ENCODE data around the gene PCLO.
"Not testable (repeated sequence)": the region's sequence is repeated elsewhere in the genome, so short reads cannot be mapped to it uniquely, and the experiment has no call there.

Gene PCLO

DNA sequence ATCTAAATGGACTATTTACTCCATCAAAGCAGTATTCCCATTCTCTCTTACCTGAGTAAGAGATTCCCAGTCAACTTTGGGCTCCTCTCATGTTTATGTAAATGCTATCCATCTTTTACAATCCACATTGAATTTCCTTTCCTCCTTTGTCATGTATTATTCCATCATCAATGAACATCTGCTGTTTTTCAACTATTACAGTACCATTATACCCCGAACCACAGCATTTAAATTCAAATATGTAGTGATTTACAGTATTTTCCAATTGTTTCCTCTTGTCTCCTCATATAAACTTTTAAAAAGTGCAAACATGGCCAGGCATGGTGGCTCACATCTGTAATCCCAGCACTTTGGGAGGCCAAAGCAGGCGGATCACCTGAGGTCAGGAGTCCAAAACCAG, 20.3 kb downstream of the PCLO start:
- no peak for DNase-seq (ENCODE audit: low read depth in 2 of 2)

DNA sequence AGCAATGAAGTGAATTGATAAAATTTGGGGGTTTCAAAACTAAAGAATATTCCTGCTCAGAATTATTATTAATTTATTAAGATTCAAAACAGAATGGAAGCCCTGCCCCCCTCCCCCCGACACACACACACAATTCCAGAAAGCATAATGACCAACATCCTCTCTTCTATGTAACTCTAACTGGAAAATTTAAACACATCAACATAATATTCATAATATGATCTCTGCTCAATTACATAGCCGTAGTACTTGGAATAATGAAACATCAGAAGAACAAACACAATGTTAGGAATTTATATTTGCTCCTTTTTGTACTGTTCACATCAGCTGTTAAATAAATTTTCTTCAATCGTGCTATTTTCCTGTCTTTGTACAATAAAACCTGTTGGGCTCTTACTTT, 20.8 kb downstream of the PCLO start:
- DNase-seq (ENCODE audit: low read depth in 2 of 2), result no peak

DNA sequence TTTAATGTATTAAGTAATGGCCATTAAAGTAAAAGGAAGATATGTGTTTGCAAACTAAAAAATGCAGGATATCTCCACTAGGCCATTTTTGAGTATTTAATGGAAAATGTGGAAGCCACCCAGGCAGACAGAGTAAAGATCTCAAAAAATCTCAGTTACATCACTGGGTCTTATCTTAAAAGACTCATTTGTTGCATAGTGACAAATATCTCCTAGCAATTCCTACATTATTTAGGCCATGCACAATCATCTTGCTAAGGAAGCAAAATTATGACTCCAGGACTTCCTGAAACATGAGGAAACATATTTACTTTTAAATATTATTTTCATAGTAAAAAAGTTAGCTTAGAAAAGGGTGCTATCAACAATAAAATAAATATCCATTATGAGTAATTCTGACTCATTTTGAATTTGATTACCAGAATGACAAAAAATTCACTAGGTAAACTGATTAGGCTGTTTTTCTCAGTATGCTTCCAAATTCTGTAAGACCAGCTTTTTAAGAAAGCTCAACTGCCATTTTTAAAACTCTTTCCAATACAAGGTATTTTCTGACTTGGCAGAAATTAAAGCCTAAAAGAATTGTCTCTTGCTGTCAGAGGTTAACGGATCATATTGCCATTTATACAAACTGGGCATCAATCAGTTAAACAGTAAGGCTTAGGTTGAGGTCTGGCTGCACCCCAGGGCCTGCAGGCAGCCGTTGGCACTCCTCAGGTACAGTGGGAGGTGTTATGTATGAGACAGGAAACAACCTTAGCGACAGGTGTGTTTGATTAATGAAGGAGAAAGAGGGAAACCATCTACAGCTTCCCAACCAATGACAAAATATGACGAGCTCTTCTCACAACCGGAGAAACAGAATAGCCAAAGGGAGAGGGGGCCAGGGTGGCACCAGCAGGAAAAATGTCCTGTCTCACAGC, 31.8 kb downstream of the PCLO start:
- no peak for DNase-seq (ENCODE audit: low read depth in 2 of 2)

DNA sequence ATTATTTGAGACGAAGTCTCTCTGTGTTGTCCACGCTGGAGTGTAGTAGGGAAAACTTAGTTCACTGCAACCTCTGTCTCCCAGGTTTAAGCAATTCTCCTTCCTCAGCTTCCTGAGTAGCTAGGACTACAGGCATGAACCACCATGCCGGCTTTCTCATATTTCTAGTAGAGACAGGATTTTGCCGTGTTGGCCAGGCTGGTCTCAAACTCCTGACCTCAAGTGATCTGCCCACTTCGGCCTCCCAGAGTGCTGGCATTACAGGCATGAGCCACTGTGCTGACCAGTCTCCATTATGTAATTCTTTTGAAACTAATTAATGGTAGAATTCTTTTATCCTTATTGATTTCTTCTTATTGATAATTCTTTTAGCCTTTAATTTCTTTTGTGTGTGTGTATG, 32.5 kb downstream of the PCLO start:
- DNase-seq (ENCODE audit: low read depth in 2 of 2), result no peak

DNA sequence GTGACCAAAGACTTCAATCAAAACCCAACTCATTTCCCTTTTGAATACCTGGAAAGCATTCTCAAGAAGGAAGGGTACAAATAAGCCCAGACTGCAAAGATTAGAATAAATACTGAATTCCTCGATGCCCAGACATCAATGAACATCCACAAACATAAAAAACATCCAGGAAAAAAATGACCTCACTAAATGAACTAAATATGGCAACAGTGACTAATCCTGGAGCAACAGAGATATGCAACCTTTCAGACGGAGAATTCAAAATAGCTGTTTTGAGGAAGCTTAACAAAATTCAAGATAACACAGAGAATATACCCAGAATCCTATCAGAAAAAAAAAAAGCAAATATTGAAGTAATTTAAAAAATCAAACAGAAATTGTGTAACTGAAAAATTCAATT, 43.2 kb downstream of the PCLO start:
- DNase-seq (ENCODE audit: low read depth in 2 of 2), result no peak

DNA sequence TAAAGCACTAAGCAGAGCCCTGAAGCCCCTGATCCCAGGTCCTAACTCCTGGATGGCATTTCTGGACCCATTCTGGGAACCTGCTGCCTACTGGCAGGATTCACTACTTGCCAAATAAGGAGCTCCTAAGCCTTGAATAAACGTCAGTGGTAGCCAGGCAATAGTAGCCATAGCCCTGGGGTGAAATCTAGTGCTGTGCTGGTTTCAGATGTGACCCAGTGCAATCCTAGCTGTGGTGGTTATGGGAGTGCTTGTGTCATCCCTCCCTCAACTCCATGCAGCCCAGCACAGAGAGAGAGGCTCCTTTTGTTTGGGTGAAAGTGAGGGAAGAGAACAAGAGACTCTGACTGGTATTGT, 43.7 kb downstream of the PCLO start:
- DNase-seq (ENCODE audit: low read depth in 2 of 2), result no peak

DNA sequence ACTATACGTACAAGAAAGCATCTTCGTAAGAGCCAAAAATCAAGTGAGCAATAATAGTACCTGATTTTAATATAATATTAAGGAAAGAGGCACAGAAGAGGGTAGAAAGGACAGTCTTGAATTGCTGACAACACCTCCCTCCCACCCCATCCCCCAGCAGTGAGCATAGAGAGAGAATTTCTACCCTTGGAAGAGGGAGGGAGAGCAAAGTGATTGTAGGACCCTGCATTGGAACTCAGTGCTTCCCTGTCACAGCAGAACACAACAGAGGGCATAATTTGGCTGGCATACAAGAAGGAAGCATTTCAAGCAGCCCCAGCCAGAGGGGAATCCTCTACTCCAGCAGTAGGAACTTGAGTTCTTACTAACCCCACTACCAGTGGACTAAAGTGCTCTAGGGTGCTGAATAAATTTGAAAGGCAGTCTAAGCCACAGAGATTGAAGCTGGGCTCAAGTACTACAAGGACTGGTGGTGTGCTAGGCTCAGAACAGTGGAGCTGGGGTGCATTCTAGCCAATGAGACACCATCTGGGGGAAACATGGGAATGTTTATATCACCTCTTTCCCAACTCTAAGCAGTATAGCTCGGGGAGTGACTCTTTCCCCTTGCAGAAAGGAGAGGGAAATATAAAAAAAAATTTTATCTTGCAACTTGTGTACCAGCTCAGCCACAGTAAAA, 44.2 kb downstream of the PCLO start:
- no peak for DNase-seq (ENCODE audit: low read depth in 2 of 2)

DNA sequence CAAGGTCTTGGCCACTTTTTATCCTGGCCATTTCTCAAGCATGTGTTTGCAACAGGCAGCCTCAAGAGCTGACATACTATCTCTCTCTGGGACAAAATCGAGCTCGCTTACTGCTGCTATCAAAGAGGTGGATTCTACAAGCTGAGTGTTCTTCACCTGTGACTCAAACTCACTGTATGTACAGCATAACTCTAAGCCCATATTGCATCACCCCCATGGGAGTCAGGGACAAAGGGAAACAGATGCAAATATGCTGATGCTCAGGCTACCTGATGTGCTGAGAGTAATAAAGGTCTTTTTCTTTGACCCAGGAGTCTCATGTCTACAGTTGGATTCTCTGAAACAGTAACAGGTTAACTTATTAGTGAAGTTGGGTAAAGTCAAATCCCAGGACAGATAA, 45.2 kb downstream of the PCLO start:
- DNase-seq (ENCODE audit: low read depth in 2 of 2), result no peak

DNA sequence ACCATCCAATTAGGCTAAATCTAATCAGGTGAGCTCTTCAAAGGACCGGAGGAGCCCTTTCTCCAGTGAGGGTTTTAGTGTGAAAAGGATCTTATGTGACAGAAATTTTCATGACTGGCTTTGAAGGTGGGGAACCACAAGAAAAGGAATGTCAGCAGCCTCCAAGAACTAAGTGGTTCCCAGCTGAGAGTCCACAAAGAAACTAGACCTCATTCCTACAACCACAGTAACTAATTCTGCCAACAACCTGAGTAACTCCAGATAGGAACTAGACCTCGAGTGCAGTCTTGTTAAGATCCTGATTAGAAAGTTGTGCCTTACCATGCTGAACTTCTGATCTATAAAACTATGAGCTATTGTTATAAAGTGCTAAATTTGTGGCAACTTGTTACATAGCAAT, 51.3 kb downstream of the PCLO start:
- no peak for DNase-seq (ENCODE audit: low read depth in 2 of 2)

DNA sequence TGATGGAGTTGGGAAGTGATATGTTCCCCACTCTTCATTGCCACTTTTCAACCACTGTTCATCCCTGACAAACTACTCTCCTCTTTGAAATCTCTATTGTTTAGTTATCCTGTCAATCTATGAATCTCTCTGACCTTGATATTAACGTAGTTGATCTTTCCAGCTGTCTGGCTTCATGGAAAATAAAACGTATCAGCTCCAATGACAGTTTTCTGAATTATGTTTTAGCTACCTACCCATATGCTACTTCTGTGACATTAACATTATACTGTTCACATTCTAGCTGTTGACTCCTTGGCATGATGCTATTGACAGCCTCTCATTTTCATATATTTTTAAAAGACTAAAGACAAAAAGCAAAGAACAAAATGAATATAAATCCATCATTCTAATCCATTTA, 53.3 kb downstream of the PCLO start:
- no peak for DNase-seq (ENCODE audit: low read depth in 2 of 2)

DNA sequence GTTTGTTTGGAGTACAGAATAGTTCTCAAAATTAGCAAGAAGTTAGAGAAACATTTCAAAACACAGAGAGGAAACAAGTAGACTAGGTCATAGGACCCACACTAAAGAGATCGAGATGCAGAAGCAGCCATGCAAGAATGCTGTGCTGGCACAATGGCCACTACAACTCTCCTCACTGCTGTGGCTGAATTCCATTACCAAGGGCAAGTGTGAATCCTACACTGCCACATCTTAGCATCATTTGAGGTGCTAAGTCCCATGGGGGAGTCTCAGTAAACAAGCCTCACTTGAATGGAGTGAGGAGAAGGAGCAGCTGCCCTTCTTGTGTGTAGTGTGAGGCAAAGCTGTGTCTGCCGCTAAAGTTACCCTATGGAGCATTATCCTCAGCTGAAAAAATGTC, 56.7 kb downstream of the PCLO start:
- DNase-seq (ENCODE audit: low read depth in 2 of 2), result no peak

DNA sequence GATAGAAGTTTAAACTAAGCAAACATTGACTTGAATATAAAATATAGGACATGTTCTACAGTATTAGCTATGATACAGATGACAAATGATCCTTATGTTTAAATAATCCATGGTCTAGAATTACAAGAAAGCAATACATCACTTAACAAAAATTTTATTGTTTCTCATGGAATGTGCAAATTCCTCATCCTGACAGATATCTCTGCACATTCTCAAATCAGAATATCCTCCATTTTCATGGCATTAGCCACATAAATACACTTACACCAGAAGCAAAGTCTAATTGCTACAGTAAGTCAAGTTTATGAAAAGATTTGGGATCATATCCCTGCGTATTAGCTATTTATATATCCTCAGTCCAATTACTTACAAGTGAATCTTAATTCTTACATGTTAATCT, 57.6 kb downstream of the PCLO start:
- DNase-seq (ENCODE audit: low read depth in 2 of 2), result no peak

DNA sequence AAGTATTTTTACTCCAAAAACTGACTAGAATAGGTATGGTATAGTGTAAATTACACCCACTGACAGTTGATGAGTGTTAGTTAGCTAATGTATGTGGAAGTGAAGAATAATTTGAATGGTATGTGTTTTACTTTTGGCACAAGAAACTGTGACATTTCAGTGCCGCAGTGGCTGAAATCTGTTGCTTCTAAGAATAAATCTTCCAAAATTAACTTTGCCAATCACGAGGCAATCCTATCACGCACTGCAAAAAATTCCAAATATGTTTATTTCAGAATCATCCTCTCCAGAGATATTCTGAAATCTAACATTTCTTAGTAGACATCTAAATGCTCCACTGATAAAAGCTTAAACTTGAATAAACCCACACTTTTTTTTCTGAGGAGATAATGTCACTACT, 61.2 kb downstream of the PCLO start:
- no peak for DNase-seq (ENCODE audit: low read depth in 2 of 2)

DNA sequence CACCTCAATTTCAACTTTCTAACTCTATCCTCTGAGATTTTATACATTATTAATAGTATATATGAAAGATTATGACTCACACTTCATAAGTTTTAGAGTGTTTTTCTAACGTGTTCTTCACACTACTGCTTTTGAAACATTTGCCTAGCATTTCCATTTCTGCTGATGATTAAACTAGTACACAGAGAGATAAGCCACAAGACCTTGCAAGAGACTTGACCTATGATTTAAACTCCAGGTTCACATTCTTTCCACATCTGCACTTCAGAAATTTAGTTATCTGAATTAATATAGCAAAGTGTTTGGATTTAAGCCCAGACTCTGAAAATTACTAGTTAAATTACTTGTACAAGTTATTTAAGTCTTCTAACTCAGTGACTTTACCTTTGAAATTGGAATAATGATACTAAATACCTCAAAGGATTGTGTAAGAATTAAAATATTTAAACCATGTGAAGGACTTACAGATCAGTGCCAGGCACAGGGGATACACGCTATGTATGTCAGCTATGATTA, 66.6 kb downstream of the PCLO start:
- no peak for DNase-seq (ENCODE audit: low read depth in 2 of 2)

DNA sequence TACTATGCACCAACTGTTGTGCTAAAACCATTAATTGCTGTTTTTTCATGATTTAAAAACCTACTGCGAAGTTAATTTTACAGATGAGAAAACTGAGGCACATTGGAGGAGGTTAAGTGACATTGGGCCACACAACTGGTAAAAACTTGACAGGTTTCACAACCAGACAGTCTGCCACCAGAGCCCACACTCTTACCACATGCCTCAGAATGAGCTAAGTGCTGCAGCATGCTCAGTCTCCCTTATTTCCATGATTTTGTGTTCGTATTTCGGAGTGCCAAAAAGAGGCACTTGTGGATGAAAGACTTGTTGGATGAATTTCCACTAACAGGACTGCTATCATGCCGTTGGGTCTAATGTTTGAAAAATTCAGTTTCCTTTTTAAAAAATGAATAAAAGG, 77.4 kb downstream of the PCLO start:
- no peak for DNase-seq (ENCODE audit: low read depth in 2 of 2)

DNA sequence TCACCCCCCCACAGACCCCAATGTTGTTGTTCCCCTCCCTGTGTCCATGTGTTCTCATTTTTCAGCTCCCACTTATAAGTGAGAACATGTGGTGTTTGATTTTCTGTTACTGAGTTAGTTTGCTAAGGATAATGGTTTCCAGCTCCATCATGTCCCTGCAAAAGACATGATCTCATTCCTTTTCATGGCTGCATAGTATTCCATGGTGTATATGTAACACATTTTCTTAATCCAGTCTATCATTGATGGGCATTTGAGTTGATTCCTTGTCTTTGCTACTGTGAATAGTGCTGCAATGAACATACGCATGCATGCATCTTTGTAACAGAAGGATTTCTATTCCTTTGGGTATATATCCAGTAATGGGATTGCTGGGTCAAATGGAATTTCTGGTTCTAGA, 82.8 kb downstream of the PCLO start:
- DNase-seq (ENCODE audit: low read depth in 2 of 2), result not testable (repeated sequence)

DNA sequence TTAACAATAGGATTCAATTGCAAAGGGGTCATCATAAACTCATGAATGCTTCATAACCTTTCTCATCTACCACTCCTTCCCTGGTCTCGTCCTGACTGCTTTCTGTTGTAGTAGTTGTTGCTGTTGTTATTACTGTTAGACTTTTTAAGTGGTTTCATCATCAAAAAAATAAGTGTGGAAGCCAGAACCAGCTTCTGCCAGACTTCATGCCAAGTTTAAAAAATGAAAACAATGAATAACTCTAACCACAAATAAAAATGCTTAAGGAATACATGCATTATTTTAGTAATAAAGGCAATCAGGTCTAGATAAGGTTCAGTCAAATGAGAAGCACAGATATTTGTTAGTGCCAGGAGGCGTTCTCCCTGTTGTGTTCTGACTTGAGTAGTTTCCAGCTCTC, 85.4 kb downstream of the PCLO start:
- no peak for DNase-seq (ENCODE audit: low read depth in 2 of 2)

DNA sequence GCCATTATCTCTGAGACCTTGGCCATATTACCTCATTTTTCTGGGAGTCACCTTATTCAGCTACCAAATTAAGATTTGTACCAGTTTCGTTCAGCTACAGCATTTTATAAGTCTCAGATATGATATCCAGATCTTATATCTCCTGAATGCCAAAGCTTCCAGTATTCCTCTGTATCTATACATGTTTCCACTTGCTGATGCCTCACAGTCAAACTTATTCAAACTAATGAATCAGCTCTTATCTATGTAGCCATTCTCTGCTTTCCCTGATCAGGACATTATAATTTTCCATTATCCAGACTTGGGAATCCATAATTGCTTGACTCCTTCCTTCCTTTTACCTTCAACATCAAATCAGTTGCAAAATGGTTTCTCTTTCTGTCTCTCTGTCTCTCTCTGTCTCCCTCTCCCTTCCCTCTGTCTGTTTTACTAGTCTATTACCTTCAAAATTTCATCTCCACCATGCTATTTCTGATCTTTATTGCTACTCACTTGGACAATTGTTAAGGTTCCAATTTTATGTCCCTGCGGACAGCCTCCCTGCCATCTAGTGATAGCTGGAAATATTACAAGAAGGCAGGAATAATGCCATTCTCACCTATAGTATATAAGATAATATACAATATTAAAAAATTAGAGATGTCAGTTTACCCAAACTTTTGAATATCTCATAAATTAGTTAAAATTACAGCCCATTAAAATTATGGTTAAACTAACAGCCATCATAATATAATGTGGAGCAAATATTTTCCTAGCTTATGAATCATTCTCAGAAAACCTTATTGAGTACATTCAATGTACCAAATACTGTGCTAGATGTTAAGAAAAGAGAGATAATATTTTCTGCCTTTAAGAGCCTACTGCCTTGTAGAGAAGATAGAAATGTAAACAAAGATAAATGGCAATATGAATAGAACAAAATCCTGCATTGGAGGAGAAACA, 89.8 kb downstream of the PCLO start:
- DNase-seq (ENCODE audit: low read depth in 2 of 2), result no peak

DNA sequence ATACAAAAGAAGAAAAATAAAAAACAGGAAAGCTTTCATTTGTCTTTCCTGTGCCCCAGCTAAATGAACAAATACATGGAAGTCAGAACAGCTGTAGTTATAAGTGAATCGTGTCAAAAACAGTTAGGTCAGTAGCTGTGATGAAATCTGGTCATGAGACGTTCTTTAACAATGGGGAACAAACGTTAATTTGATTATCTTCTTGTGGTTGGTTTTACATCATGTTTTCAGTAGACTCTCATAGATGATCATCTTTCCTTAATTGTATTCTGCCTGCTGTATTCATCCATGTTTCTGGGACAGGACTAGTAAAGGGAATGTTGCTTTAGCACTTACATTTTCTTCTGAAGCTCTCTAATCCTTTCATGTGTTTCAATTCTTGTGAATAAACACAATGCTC, 97.0 kb downstream of the PCLO start:
- no peak for DNase-seq (ENCODE audit: low read depth in 2 of 2)

DNA sequence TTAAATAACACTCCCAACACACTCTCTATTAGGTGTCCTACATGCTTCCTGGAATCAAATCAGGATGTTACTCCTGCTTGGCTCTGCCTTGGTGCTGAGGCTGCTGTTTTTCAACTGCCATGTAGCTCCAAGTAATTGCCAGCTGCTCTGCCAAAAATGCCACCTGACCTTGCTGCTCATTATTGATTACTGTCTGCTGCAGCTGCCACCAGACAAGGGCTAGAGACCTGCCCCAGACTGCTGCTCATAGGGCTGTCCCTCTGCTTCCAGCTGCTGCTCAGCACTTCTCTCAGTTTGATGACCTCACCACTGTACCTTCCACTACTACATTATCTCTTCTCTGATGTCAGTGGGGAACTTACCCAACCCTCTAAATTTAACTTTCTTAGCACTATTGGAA, 102.5 kb downstream of the PCLO start:
- DNase-seq (ENCODE audit: low read depth in 2 of 2), result no peak

DNA sequence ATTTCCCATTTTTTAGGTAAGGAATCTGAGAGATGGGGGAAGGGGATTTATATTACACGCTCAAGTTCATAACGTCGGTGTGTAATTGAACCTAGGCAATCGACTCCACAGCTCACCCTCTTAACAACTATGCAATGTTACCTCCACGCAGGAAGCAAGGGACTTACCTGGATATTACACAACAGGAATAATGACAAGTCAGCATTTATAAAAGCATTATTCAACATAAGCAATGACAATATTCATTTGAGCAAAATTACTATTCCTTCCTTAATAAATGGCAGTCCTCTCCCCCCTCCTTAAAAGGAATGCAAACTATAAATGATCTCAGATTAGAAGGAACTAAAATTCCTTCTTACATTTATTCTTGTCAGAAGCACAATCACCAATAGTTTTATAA, 104.0 kb downstream of the PCLO start:
- no peak for DNase-seq (ENCODE audit: low read depth in 2 of 2)

DNA sequence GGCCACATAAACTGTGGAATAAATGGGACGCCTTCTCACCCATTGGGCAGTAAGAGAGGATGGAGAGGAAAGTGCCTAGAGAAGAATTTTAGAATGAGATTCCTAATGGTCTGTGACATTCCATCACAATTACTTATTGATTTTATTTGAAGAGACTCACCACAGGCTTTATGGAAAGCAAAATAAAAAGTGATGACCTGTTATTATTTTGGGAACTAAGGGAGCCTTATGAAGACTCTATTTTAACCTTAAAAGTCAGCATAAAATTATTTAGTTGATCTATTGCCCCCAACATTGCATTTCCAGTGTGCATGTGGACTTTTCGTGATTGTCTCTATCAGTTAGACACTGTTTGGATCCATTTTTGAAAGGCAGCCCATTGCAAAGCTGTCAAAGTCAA, 107.5 kb downstream of the PCLO start:
- no peak for DNase-seq (ENCODE audit: low read depth in 2 of 2)
